ENCODE results near the gene CTTN.

DNA sequence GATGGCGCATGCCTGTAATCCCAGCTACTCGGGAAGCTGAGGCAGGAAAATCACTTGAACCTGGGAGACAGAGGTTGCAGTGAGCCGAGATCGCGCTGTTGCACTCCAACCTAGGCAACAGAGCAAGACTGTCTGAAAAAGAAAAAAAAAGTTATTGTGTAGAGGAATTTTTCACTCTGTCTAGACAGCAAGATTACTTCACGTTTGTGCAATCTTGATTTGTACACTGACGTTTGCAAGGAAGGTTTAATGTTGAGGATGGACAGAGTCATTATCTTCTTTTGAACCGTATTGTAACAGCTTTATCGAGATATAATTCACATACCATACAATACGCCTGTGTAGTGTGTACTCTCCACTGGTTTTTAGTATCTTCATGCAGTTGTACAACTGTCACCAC, 3.7 kb downstream of the CTTN start:
- TF ChIP-seq, protein P1, sequence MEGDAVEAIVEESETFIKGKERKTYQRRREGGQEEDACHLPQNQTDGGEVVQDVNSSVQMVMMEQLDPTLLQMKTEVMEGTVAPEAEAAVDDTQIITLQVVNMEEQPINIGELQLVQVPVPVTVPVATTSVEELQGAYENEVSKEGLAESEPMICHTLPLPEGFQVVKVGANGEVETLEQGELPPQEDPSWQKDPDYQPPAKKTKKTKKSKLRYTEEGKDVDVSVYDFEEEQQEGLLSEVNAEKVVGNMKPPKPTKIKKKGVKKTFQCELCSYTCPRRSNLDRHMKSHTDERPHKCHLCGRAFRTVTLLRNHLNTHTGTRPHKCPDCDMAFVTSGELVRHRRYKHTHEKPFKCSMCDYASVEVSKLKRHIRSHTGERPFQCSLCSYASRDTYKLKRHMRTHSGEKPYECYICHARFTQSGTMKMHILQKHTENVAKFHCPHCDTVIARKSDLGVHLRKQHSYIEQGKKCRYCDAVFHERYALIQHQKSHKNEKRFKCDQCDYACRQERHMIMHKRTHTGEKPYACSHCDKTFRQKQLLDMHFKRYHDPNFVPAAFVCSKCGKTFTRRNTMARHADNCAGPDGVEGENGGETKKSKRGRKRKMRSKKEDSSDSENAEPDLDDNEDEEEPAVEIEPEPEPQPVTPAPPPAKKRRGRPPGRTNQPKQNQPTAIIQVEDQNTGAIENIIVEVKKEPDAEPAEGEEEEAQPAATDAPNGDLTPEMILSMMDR (IDR thresholded peaks at IDR 0.05; ENCODE audit: low read length) = no peak
- TF ChIP-seq EZH2 (IDR thresholded peaks at IDR 0.05; ENCODE audit: borderline replicate concordance, low read length) = no peak

Data from OCI-LY1 (cell line).